ENCODE results near the gene ILF3. TPM values are rescaled to one million over a fixed set of nuclear protein-coding genes. Genes with fewer than 3 reads are reported as not detected.

ILF3 gene
- total and polyA plus RNA-seq, 10 of the 15 experiments (the other 5 are each of a cell fraction or from before 2014, with no cell fraction given) = 28.1 to 383 (median 176) TPM

- TF ChIP-seq CHD1 (IDR thresholded peaks at IDR 0.05; ENCODE audit: low read depth, low read length) = no peak
- no peak for TF ChIP-seq RELA (IDR thresholded peaks at IDR 0.05; ENCODE audit: borderline replicate concordance, partially characterized antibody)
- TF ChIP-seq, protein P1, sequence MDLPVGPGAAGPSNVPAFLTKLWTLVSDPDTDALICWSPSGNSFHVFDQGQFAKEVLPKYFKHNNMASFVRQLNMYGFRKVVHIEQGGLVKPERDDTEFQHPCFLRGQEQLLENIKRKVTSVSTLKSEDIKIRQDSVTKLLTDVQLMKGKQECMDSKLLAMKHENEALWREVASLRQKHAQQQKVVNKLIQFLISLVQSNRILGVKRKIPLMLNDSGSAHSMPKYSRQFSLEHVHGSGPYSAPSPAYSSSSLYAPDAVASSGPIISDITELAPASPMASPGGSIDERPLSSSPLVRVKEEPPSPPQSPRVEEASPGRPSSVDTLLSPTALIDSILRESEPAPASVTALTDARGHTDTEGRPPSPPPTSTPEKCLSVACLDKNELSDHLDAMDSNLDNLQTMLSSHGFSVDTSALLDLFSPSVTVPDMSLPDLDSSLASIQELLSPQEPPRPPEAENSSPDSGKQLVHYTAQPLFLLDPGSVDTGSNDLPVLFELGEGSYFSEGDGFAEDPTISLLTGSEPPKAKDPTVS (IDR thresholded peaks at IDR 0.05; ENCODE audit: low read depth, low read length) = no peak
- TF ChIP-seq ZNF622 (IDR thresholded peaks at IDR 0.05) = no peak
- no peak for TF ChIP-seq NKRF (conservative IDR thresholded peaks at IDR 0.05)
- no peak for TF ChIP-seq GATAD2B (conservative IDR thresholded peaks at IDR 0.05; ENCODE audit: low read depth)
These were observed 16.3 kb upstream of the ILF3 start (continued) for GRCh38 chr19:10637894-10638293.

DNA sequence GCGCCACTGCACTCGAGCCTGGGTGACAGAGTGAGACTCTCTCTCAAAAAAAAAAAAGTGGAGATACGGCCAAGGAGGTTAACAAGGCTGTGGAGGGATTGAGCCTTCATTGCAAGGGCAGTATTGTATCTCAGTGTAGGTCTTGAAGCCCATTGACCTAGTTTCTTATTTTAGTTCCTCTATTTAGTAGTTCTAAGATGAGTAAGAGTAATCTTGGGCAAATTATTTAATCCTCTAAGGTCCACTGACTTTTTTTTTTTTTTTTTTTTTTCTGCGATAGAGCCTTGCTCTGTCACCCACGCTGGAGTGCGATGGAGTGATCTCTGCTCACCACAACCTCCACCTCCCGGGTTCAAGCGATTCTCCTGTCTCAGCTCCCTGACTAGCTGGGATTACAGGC lies 14.3 kb upstream of the ILF3 start:
- BruUV-seq (replicated peaks) = no TSS peak
- ChIA-PET RAD21 (ENCODE audit: unreplicated experiment) (interaction anchor here (0.7 to 12.9 kb wide), 4 partner anchors 34 to 69 kb away, joined by 3 to 250 read pairs (median 4); no protein-coding TSS in a partner anchor), POLR2A (interaction anchor here (0.6 to 3.0 kb wide), 6 partner anchors 35 to 215 kb away, joined by 3 to 15 read pairs (median 5); partner anchors contain the start of gene QTRT1), CTCF (interaction anchor here (0.7 to 12.8 kb wide), 4 partner anchors 24 to 61 kb away, joined by 3 to 397 read pairs (median 18); partner anchors contain the start of gene QTRT1), SMC1A (ENCODE audit: uncharacterized antibody, unreplicated experiment) (interaction anchor here (2.0 to 15.7 kb wide), 2 partner anchors 36 to 57 kb away, joined by 10 to 252 read pairs; no protein-coding TSS in a partner anchor)
- ATAC-seq = peak; percentile 93
- no peaks in the 10 kb centered on the region for H3K9me3 ChIP-seq (replicated peaks; ENCODE audit: control insufficient read depth, insufficient read depth, low read length)
- H2AFZ ChIP-seq (ENCODE audit: control insufficient read depth, low read depth, low read length) = no peak overlapping the region
- no peak overlapping the region for H3K4me2 ChIP-seq (ENCODE audit: control insufficient read depth, insufficient read depth)
- no peaks in the 10 kb centered on the region for H4K20me1 ChIP-seq (ENCODE audit: control insufficient read depth, insufficient read depth)
- H3K79me2 ChIP-seq (ENCODE audit: control insufficient read depth, insufficient read depth, low read length) = no peaks in the 10 kb centered on the region
- DNase-seq (ENCODE audit: low read depth, low spot score) = peak; percentile 67
- no peaks in the 10 kb centered on the region for H3K27me3 ChIP-seq (replicated peaks in 1 of 2; ENCODE audit: control insufficient read depth in 2 of 2, insufficient read depth in 2 of 2, low read length in 1 of 2)
- no peak overlapping the region for H3K9ac ChIP-seq (ENCODE audit: control insufficient read depth, insufficient read depth, low read length)
- in situ Hi-C loops (cut with MboI) = loop anchor here (5.0 kb wide), 1 partner anchor 58 kb away; no protein-coding TSS in a partner anchor
- peaks cover 4 to 21% of the 10 kb centered on the region in 2 experiments; a peak in 3 of 4 replicates for H3K36me3 ChIP-seq (ENCODE audit: control insufficient read depth in 2 of 2, insufficient read depth in 2 of 2, low read length in 1 of 2)
- H3K4me3 ChIP-seq = no peak overlapping the region
- H3K27ac ChIP-seq (ENCODE audit: control insufficient read depth, insufficient read depth) = 0 out of 2 replicates have a peak overlapping the region, but pooled peaks have one; percentile 52
- intact Hi-C loops (cut with micrococcal nuclease; ENCODE audit: unreplicated experiment) = loop anchor here (5.0 kb wide), 1 partner anchor 38 kb away; no protein-coding TSS in a partner anchor
- 25% methylated on average over 7 of the region's 8 CpGs for WGBS (ENCODE audit: insufficient coverage, insufficient replicate concordance, low lambda C conversion rate, missing lambda C conversion rate)
- peak; percentile 18 for FAIRE-seq
- peaks cover 6% of the 10 kb centered on the region for H3K4me1 ChIP-seq (ENCODE audit: control insufficient read depth, insufficient read depth, low read length)
- TF ChIP-seq IKZF2 (IDR thresholded peaks at IDR 0.05) (peak in 1 of 2 experiments; percentile 49; a peak in 2 of 4 replicates), ZBTB33 (IDR thresholded peaks at IDR 0.05) (no peak), TCF12 (IDR thresholded peaks at IDR 0.05; ENCODE audit: low read depth, low read length) (no peak), PAX5 (IDR thresholded peaks at IDR 0.05; ENCODE audit: borderline replicate concordance, low read depth, low read length) (no peak), MEF2B (IDR thresholded peaks at IDR 0.05; ENCODE audit: partially characterized antibody, poor library complexity, severe bottlenecking) (peak; percentile 44)
